B cell (primary cell): Measurements from ENCODE around the gene FAM153A. TPM values are rescaled to one million over a fixed set of nuclear protein-coding genes. Genes with fewer than 3 reads are reported as not detected.
"Not testable (repeated sequence)": the region's sequence is repeated elsewhere in the genome, so short reads cannot be mapped to it uniquely, and the experiment has no call there.

Experiments
- ATAC-seq: fragments of 200-7000 bp; cut with Tn5 transposase; one replicate; pipeline ENCODE4 v1.10.0; 2021; ENCODE audit warnings: low read depth, mild to moderate bottlenecking, moderate number of reproducible peaks, moderate library complexity
- CTCF ChIA-PET: fragments of 350-600 bp; sonication (Branson Sonifier 250); formaldehyde crosslinking; loops from one replicate; lab custom pipeline; 2021; ENCODE audit warnings: antibody characterized with exemption, inconsistent platforms; lab: Charles Lee
- POLR2A ChIA-PET: fragments of 350-600 bp; sonication (Branson Sonifier 250); formaldehyde crosslinking; loops from one replicate; lab custom pipeline; 2021; ENCODE audit warnings: antibody characterized with exemption; lab: Charles Lee
- DNase-seq: peaks from one replicate; pipeline ENCODE4 v3.0.0; 2013
- H2AFZ ChIP-seq: 2 replicates; pipeline ENCODE4 v1.6.1; 2012; ENCODE audit warnings: mild to moderate bottlenecking, low read depth, low read length; ENCODE audit not compliant: insufficient read depth, poor library complexity, severe bottlenecking
- H3K27ac ChIP-seq, 2 donors: 1 replicate in 1 of 2; 2 replicates in 1 of 2; pipeline ENCODE4 v1.5.1; 2012 to 2013; ENCODE audit warnings: low read length in 2 of 2, mild to moderate bottlenecking in 2 of 2, moderate library complexity in 1 of 2
- H3K27me3 ChIP-seq, 4 experiments: fragments of 200-600 bp in 1 of 4; sonication (generic) in 1 of 4; replicated peaks in 1 of 4; 1 replicate in 2 of 4; 2 replicates in 2 of 4; pipeline versions ENCODE4 v1.6.1 to v1.7.0; 2013 to 2016; ENCODE audit warnings: low read length in 3 of 4, mild to moderate bottlenecking in 2 of 4, mixed read lengths in 1 of 4, moderate library complexity in 1 of 4; ENCODE audit not compliant: insufficient read depth in 4 of 4, control insufficient read depth in 3 of 4; ENCODE audit errors: control extremely low read depth in 1 of 4
- H3K36me3 ChIP-seq, 2 experiments: replicated peaks in 1 of 2; 1 replicate in 1 of 2; 2 replicates in 1 of 2; pipeline versions ENCODE4 v1.6.1 to v1.7.1; 2013; ENCODE audit warnings: low read length in 1 of 2; ENCODE audit not compliant: insufficient read depth in 2 of 2, control insufficient read depth in 1 of 2; ENCODE audit errors: control extremely low read depth in 1 of 2, extremely low read depth in 1 of 2
- H3K4me1 ChIP-seq, 2 donors: fragments of 200-600 bp in 1 of 2; sonication (generic) in 1 of 2; 1 replicate in 1 of 2; 2 replicates in 1 of 2; pipeline versions ENCODE4 v1.5.1 to v1.6.1; 2013 to 2017; ENCODE audit warnings: low read length in 2 of 2; ENCODE audit not compliant: control insufficient read depth in 2 of 2, insufficient read depth in 2 of 2
- H3K4me2 ChIP-seq: replicated peaks from 2 replicates; pipeline ENCODE3; 2012; ENCODE audit warnings: mild to moderate bottlenecking, low read depth, low read length; ENCODE audit not compliant: poor library complexity, severe bottlenecking
- H3K4me3 ChIP-seq, 5 experiments: fragments of 200-600 bp in 1 of 5; sonication (generic) in 1 of 5; 1 replicate in 3 of 5; 2 replicates in 2 of 5; pipeline versions ENCODE4 v1.5.1 to v1.7.0; 2011 to 2016; ENCODE audit warnings: low read length in 4 of 5, mild to moderate bottlenecking in 4 of 5, low read depth in 2 of 5, control low read depth in 1 of 5, moderate library complexity in 1 of 5; ENCODE audit not compliant: insufficient read depth in 1 of 5; ENCODE audit errors: control extremely low read depth in 1 of 5, extremely low read depth in 1 of 5
- H3K79me2 ChIP-seq: fragments of 200-600 bp; sonication (generic); one replicate; pipeline ENCODE4 v1.6.0; 2016; ENCODE audit warnings: low read length; ENCODE audit not compliant: control insufficient read depth, insufficient read depth
- H3K9ac ChIP-seq: fragments of 200-600 bp; sonication (generic); 2 replicates; pipeline ENCODE4 v1.6.1; 2017; ENCODE audit warnings: mild to moderate bottlenecking, low read length, moderate library complexity
- H3K9me3 ChIP-seq, 3 donors: one replicate each; pipeline versions ENCODE4 v1.6.1 to v1.7.1; 2013; ENCODE audit warnings: low read length in 2 of 3; ENCODE audit not compliant: control insufficient read depth in 2 of 3, insufficient read depth in 1 of 3; ENCODE audit errors: control extremely low read depth in 1 of 3
- H4K20me1 ChIP-seq: 2 replicates; pipeline ENCODE4 v1.6.0; 2012; ENCODE audit warnings: mild to moderate bottlenecking, low read length; ENCODE audit not compliant: insufficient read depth, control insufficient read depth, poor library complexity, severe bottlenecking
- H3K27ac Mint-ChIP-seq: one replicate; pipeline ENCODE4 v1.8.0; 2021; ENCODE audit warnings: mixed read lengths
- H3K27me3 Mint-ChIP-seq: one replicate; pipeline ENCODE4 v1.8.0; 2021; ENCODE audit warnings: mixed read lengths
- H3K4me1 Mint-ChIP-seq: one replicate; pipeline ENCODE4 v1.8.0; 2021; ENCODE audit warnings: mixed read lengths
- H3K4me3 Mint-ChIP-seq: one replicate; pipeline ENCODE4 v1.8.0; 2021; ENCODE audit warnings: mixed read lengths
- H3K9me3 Mint-ChIP-seq: one replicate; pipeline ENCODE4 v1.8.0; 2022; ENCODE audit warnings: mixed read lengths; ENCODE audit not compliant: insufficient read depth
- WGBS: methylation state at CpG from one replicate; pipeline ENCODE4 v1.1.5; 2013; ENCODE audit warnings: missing lambda C conversion rate; ENCODE audit not compliant: insufficient coverage; 5-methylcytosine and 5-hydroxymethylcytosine counted together
- intact Hi-C: fragments of 100-400 bp; cut with micrococcal nuclease; formaldehyde crosslinking; loops from one replicate; pipeline ENCODE4 v1.10.0; 2022
- polyA plus RNA-seq: library from polyadenylated mRNA; depleted of rRNA; stranded (reverse); fragments of >200 nt; gene quantifications from 2 replicates; pipeline ENCODE4 v1.2.3, GENCODE V29; 2012
- total RNA-seq, 2 donors: library from RNA; stranded (reverse); fragments of 120-200 nt in 1 of 2; gene quantifications; 1 replicate in 1 of 2; 2 replicates in 1 of 2; pipeline versions ENCODE4 v1.2.3 to v1.2.4, GENCODE V29; 2013 to 2022

FAM153A gene
- total and polyA plus RNA-seq, 2 donors (not counting 1 experiment from before 2014, with no cell fraction given): 0.17 to 1.5 TPM

GRCh38 chr5:177694518-177694835 is 88.2 kb downstream of the FAM153A start:
- H3K36me3 ChIP-seq, ATAC-seq, CTCF ChIA-PET, H3K9me3 Mint-ChIP-seq, H3K27ac ChIP-seq, H3K4me1 ChIP-seq, DNase-seq, H3K27me3 ChIP-seq, H3K4me1 Mint-ChIP-seq, POLR2A ChIA-PET, H4K20me1 ChIP-seq, intact Hi-C loops, H3K4me3 Mint-ChIP-seq, H2AFZ ChIP-seq, H3K27ac Mint-ChIP-seq, H3K4me2 ChIP-seq, H3K9me3 ChIP-seq, H3K9ac ChIP-seq, H3K4me3 ChIP-seq, H3K79me2 ChIP-seq, H3K27me3 Mint-ChIP-seq: not testable (repeated sequence)
- WGBS: no CpG with 5 or more reads among the region's 2 CpGs

- POLR2A ChIA-PET, H3K4me2 ChIP-seq, H3K9me3 ChIP-seq, H3K4me3 ChIP-seq, H4K20me1 ChIP-seq, ATAC-seq, H3K27ac Mint-ChIP-seq, H3K9ac ChIP-seq, H3K4me3 Mint-ChIP-seq, H3K4me1 ChIP-seq, H3K27me3 ChIP-seq, CTCF ChIA-PET, intact Hi-C loops, H3K4me1 Mint-ChIP-seq, H3K27ac ChIP-seq, H3K9me3 Mint-ChIP-seq, H2AFZ ChIP-seq, H3K36me3 ChIP-seq, DNase-seq, H3K27me3 Mint-ChIP-seq, H3K79me2 ChIP-seq: not testable (repeated sequence)
- 100% methylated on average over 1 of the region's 8 CpGs for WGBS
Observed at GRCh38 chr5:177693671-177694517, 88.8 kb downstream of the FAM153A start.

GRCh38 chr5:177692969-177693368 is 89.7 kb downstream of the FAM153A start:
- H3K9ac ChIP-seq, DNase-seq, H3K27me3 ChIP-seq, H3K9me3 Mint-ChIP-seq, H3K4me1 ChIP-seq, H4K20me1 ChIP-seq, H3K79me2 ChIP-seq, H3K4me3 Mint-ChIP-seq, H3K27ac ChIP-seq, H3K27ac Mint-ChIP-seq, H3K4me1 Mint-ChIP-seq, H3K36me3 ChIP-seq, H3K9me3 ChIP-seq, H3K4me2 ChIP-seq, H2AFZ ChIP-seq, H3K4me3 ChIP-seq, intact Hi-C loops, ATAC-seq, H3K27me3 Mint-ChIP-seq, POLR2A ChIA-PET, CTCF ChIA-PET: not testable (repeated sequence)
- WGBS: no CpG with 5 or more reads among the region's 7 CpGs

- H3K9me3 ChIP-seq, H3K27ac ChIP-seq, H3K4me3 Mint-ChIP-seq, H2AFZ ChIP-seq, H3K4me1 Mint-ChIP-seq, intact Hi-C loops, H3K4me2 ChIP-seq, ATAC-seq, H3K4me3 ChIP-seq, H3K4me1 ChIP-seq, H3K79me2 ChIP-seq, H3K27ac Mint-ChIP-seq, DNase-seq, H3K9me3 Mint-ChIP-seq, POLR2A ChIA-PET, H3K27me3 Mint-ChIP-seq, CTCF ChIA-PET, H4K20me1 ChIP-seq, H3K27me3 ChIP-seq, H3K9ac ChIP-seq, H3K36me3 ChIP-seq: not testable (repeated sequence)
- WGBS: no CpG with 5 or more reads among the region's 1 CpG
Observed at GRCh38 chr5:177692507-177692906, 90.2 kb downstream of the FAM153A start.
